GM18508 (cell line): ENCODE data around the gene SPTAN1.
"Not testable (repeated sequence)": the region's sequence is repeated elsewhere in the genome, so short reads cannot be mapped to it uniquely, and the experiment has no call there.

ENCODE experiments used
- ATAC-seq: cut with Tn5 transposase; IDR thresholded peaks from one replicate; pipeline ENCODE4 v1.9.1; 2021; ENCODE audit warnings: moderate number of reproducible peaks; ENCODE audit not compliant: insufficient read depth, unreplicated experiment

SPTAN1 gene

GRCh38 chr9:128551657-128552152 lies 682 bp upstream of the SPTAN1 start:
- ATAC-seq: no peak

- ATAC-seq: no peak
These were observed 505 bp downstream of the SPTAN1 start for GRCh38 chr9:128552744-128553440.

- ATAC-seq: no peak
These were observed 1.3 kb downstream of the SPTAN1 start for GRCh38 chr9:128553728-128554127.

- no peak for ATAC-seq
These were observed 1.9 kb downstream of the SPTAN1 start for GRCh38 chr9:128554155-128554862.

- no peak for ATAC-seq
These were observed 2.9 kb downstream of the SPTAN1 start for GRCh38 chr9:128555180-128555721.

GRCh38 chr9:128556276-128556675 lies 3.9 kb downstream of the SPTAN1 start:
- no peak for ATAC-seq

- ATAC-seq: no peak
These were observed 4.7 kb downstream of the SPTAN1 start for GRCh38 chr9:128556926-128557634.

GRCh38 chr9:128558431-128559310 lies 6.3 kb downstream of the SPTAN1 start:
- no peak for ATAC-seq

- no peak for ATAC-seq
These were observed 13.2 kb downstream of the SPTAN1 start for GRCh38 chr9:128565578-128565977.

- no peak for ATAC-seq
These were observed 16.2 kb downstream of the SPTAN1 start for GRCh38 chr9:128568470-128569078.

- no peak for ATAC-seq
These were observed 23.1 kb downstream of the SPTAN1 start for GRCh38 chr9:128575469-128575868.

- no peak for ATAC-seq
These were observed 23.5 kb downstream of the SPTAN1 start for GRCh38 chr9:128575916-128576315.

- no peak for ATAC-seq
These were observed 24.8 kb downstream of the SPTAN1 start for GRCh38 chr9:128577206-128577605.

- ATAC-seq: no peak
These were observed 26.8 kb downstream of the SPTAN1 start for GRCh38 chr9:128579194-128579593.

GRCh38 chr9:128580731-128581130 lies 28.3 kb downstream of the SPTAN1 start:
- no peak for ATAC-seq

- not testable (repeated sequence) for ATAC-seq
These were observed 32.8 kb downstream of the SPTAN1 start for GRCh38 chr9:128585155-128585554.

- not testable (repeated sequence) for ATAC-seq
These were observed 34.5 kb downstream of the SPTAN1 start for GRCh38 chr9:128586934-128587333.

GRCh38 chr9:128587453-128587852 lies 35.1 kb downstream of the SPTAN1 start:
- ATAC-seq: no peak

GRCh38 chr9:128588581-128589233 lies 36.3 kb downstream of the SPTAN1 start:
- no peak for ATAC-seq
